HFFc6 (cell line): ENCODE data around the gene DOCK3. TPM values are rescaled to one million over a fixed set of nuclear protein-coding genes. Genes with fewer than 3 reads are reported as not detected.
"Not testable (repeated sequence)": the region's sequence is repeated elsewhere in the genome, so short reads cannot be mapped to it uniquely, and the experiment has no call there.

Experiments used
- DNase-seq: peaks from one replicate; pipeline ENCODE4 v3.0.0-alpha.2; 2018
- H3K27ac Mint-ChIP-seq: 2 replicates; pipeline ENCODE4 v1.8.0; 2020; ENCODE audit warnings: mild to moderate bottlenecking, mixed read lengths
- H3K27me3 Mint-ChIP-seq: 2 replicates; pipeline ENCODE4 v1.8.0; 2021; ENCODE audit warnings: mild to moderate bottlenecking, moderate library complexity, mixed read lengths; ENCODE audit not compliant: insufficient read depth
- H3K36me3 Mint-ChIP-seq: 2 replicates; pipeline ENCODE4 v1.8.0; 2021; ENCODE audit warnings: low read depth, mixed read lengths
- H3K4me1 Mint-ChIP-seq: 2 replicates; pipeline ENCODE4 v1.8.0; 2020; ENCODE audit warnings: low read depth, mixed read lengths
- H3K4me3 Mint-ChIP-seq: 2 replicates; pipeline ENCODE4 v1.8.0; 2020; ENCODE audit warnings: mild to moderate bottlenecking, moderate library complexity, mixed read lengths
- H3K9me3 Mint-ChIP-seq: 2 replicates; pipeline ENCODE4 v1.8.0; 2020; ENCODE audit warnings: mild to moderate bottlenecking, mixed read lengths
- CTCF ChIP-seq: fragments of 200-600 bp; sonication (generic); IDR thresholded peaks from 2 replicates; pipeline ENCODE4 v1.5.0; 2021; ENCODE audit warnings: antibody characterized with exemption, mild to moderate bottlenecking
- total RNA-seq, 6 experiments: library from RNA; stranded (reverse); fragmentation: NEBNext Ultra II Directional; extraction: Animal tissue kit (Norgen Biotek cat#: 25700); gene quantifications; 2 replicates in 1 of 6; 3 replicates in 5 of 6; pipeline ENCODE4 v1.2.3, GENCODE V29; 2021

Gene DOCK3
- total RNA-seq, 6 experiments from 2014 or later, result 0.14 to 0.26 (median 0.22) TPM

- no peaks in the 10 kb centered on the region for H3K4me1 Mint-ChIP-seq
- peaks cover 13% of the 10 kb centered on the region for H3K9me3 Mint-ChIP-seq
- no peak overlapping the region for H3K27ac Mint-ChIP-seq
- DNase-seq, result no peak
- TF ChIP-seq CTCF, result no peak
- no peaks in the 10 kb centered on the region for H3K36me3 Mint-ChIP-seq
- no peak overlapping the region for H3K4me3 Mint-ChIP-seq
- no peaks in the 10 kb centered on the region for H3K27me3 Mint-ChIP-seq
These were observed 472.1 kb downstream of the DOCK3 start for GRCh38 chr3:51146781-51147180.

GRCh38 chr3:51156147-51156546 lies 481.4 kb downstream of the DOCK3 start:
- H3K4me1 Mint-ChIP-seq, result no peaks in the 10 kb centered on the region
- no peak for DNase-seq
- H3K36me3 Mint-ChIP-seq, result no peaks in the 10 kb centered on the region
- no peaks in the 10 kb centered on the region for H3K27me3 Mint-ChIP-seq
- peaks cover 15% of the 10 kb centered on the region for H3K9me3 Mint-ChIP-seq
- TF ChIP-seq CTCF, result no peak
- H3K27ac Mint-ChIP-seq, result no peak overlapping the region
- H3K4me3 Mint-ChIP-seq, result no peak overlapping the region

GRCh38 chr3:51163051-51163450 lies 488.3 kb downstream of the DOCK3 start:
- Mint-ChIP-seq H3K27ac (no peak overlapping the region), H3K36me3 (no peaks in the 10 kb centered on the region), H3K4me1 (no peaks in the 10 kb centered on the region), H3K9me3 (no peaks in the 10 kb centered on the region), H3K27me3 (no peaks in the 10 kb centered on the region), H3K4me3 (no peak overlapping the region)
- no peak for TF ChIP-seq CTCF
- no peak for DNase-seq

GRCh38 chr3:51173518-51174271 lies 499.0 kb downstream of the DOCK3 start:
- Mint-ChIP-seq H3K27me3 (no peaks in the 10 kb centered on the region; the same call in 1 of the 2 replicates), H3K27ac (no peak overlapping the region), H3K9me3 (peaks cover 32% of the 10 kb centered on the region), H3K36me3 (peaks cover 14% of the 10 kb centered on the region), H3K4me1 (no peaks in the 10 kb centered on the region), H3K4me3 (no peak overlapping the region)
- DNase-seq, result no peak
- TF ChIP-seq CTCF, result no peak

- Mint-ChIP-seq H3K4me1 (no peaks in the 10 kb centered on the region), H3K36me3 (peaks cover 14% of the 10 kb centered on the region), H3K27ac (no peak overlapping the region), H3K9me3 (peaks cover 37% of the 10 kb centered on the region), H3K4me3 (no peak overlapping the region), H3K27me3 (no peaks in the 10 kb centered on the region)
- TF ChIP-seq CTCF, result no peak
- no peak for DNase-seq
These were observed 502.2 kb downstream of the DOCK3 start for GRCh38 chr3:51176923-51177322.

- DNase-seq, H3K27me3 Mint-ChIP-seq: not testable (repeated sequence)
These were observed 511.7 kb downstream of the DOCK3 start for GRCh38 chr3:51186446-51186845.

More at GRCh38 chr3:51186446-51186845, 511.7 kb downstream of the DOCK3 start:
- H3K4me3 Mint-ChIP-seq, H3K36me3 Mint-ChIP-seq, H3K4me1 Mint-ChIP-seq, H3K27ac Mint-ChIP-seq: not testable (repeated sequence)
- H3K9me3 Mint-ChIP-seq, result peaks cover 12% of the 10 kb centered on the region
